Adipocyte (in vitro differentiated cells): ENCODE results near the gene HSD17B11.
"Not testable (repeated sequence)": the region's sequence is repeated elsewhere in the genome, so short reads cannot be mapped to it uniquely, and the experiment has no call there.

Experiments used
- DNase-seq: peaks from one replicate; pipeline ENCODE4 v3.0.0-alpha.2; 2015; ENCODE audit warnings: low read depth
- H3K27me3 ChIP-seq: replicated peaks from 2 replicates; pipeline ENCODE4 v1.7.0; 2013; ENCODE audit warnings: mild to moderate bottlenecking, low read length, moderate library complexity; ENCODE audit not compliant: control insufficient read depth, insufficient read depth
- H3K36me3 ChIP-seq: 2 replicates; pipeline ENCODE4 v1.7.0; 2013; ENCODE audit warnings: low read length, mild to moderate bottlenecking, moderate library complexity; ENCODE audit not compliant: control insufficient read depth, insufficient read depth, severe bottlenecking
- H3K4me1 ChIP-seq: 2 replicates; pipeline ENCODE4 v1.7.0; 2013; ENCODE audit warnings: mild to moderate bottlenecking, low read length, moderate library complexity; ENCODE audit not compliant: control insufficient read depth, insufficient read depth
- H3K4me3 ChIP-seq: 2 replicates; pipeline ENCODE4 v1.7.0; 2013; ENCODE audit warnings: mild to moderate bottlenecking, low read length, moderate library complexity
- H3K9ac ChIP-seq: 2 replicates; pipeline ENCODE4 v1.7.0; 2013; ENCODE audit warnings: mild to moderate bottlenecking, low read length, moderate library complexity
- H3K9me3 ChIP-seq: 2 replicates; pipeline ENCODE4 v1.7.0; 2013; ENCODE audit warnings: mild to moderate bottlenecking, low read length, moderate library complexity; ENCODE audit not compliant: control insufficient read depth

The HSD17B11 gene

GRCh38 chr4:87420276-87420830 lies 29.4 kb upstream of the HSD17B11 start:
- H3K36me3 ChIP-seq = no peaks in the 10 kb centered on the region
- no peaks in the 10 kb centered on the region for H3K27me3 ChIP-seq
- H3K9ac ChIP-seq = no peak overlapping the region
- H3K4me1 ChIP-seq = peaks cover 17% of the 10 kb centered on the region
- no peak overlapping the region for H3K4me3 ChIP-seq
- DNase-seq = no peak
- H3K9me3 ChIP-seq = no peaks in the 10 kb centered on the region

GRCh38 chr4:87419578-87420249 lies 28.7 kb upstream of the HSD17B11 start:
- no peaks in the 10 kb centered on the region for H3K9me3 ChIP-seq
- H3K4me1 ChIP-seq = peaks cover 17% of the 10 kb centered on the region
- no peak overlapping the region for H3K9ac ChIP-seq
- H3K36me3 ChIP-seq = no peaks in the 10 kb centered on the region
- no peak for DNase-seq
- no peak overlapping the region for H3K4me3 ChIP-seq
- no peaks in the 10 kb centered on the region for H3K27me3 ChIP-seq

- not testable (repeated sequence) for DNase-seq, H3K9me3 ChIP-seq, H3K27me3 ChIP-seq, H3K9ac ChIP-seq, H3K4me3 ChIP-seq, H3K36me3 ChIP-seq
- H3K4me1 ChIP-seq = peaks cover 10% of the 10 kb centered on the region
These were observed 27.4 kb upstream of the HSD17B11 start for GRCh38 chr4:87418410-87418809.

- Histone ChIP-seq H3K4me3 (no peak overlapping the region), H3K36me3 (no peaks in the 10 kb centered on the region), H3K9me3 (no peaks in the 10 kb centered on the region), H3K4me1 (peaks cover 5% of the 10 kb centered on the region), H3K27me3 (no peaks in the 10 kb centered on the region), H3K9ac (no peak overlapping the region)
- no peak for DNase-seq
These were observed 26.0 kb upstream of the HSD17B11 start for GRCh38 chr4:87416965-87417364.

GRCh38 chr4:87414816-87415215 lies 23.8 kb upstream of the HSD17B11 start:
- Histone ChIP-seq H3K4me3 (no peak overlapping the region), H3K4me1 (no peaks in the 10 kb centered on the region), H3K27me3 (no peaks in the 10 kb centered on the region), H3K36me3 (no peaks in the 10 kb centered on the region), H3K9ac (no peak overlapping the region), H3K9me3 (no peaks in the 10 kb centered on the region)
- DNase-seq = no peak

GRCh38 chr4:87410679-87411078 lies 19.7 kb upstream of the HSD17B11 start:
- Histone ChIP-seq H3K27me3 (no peaks in the 10 kb centered on the region), H3K4me3 (no peak overlapping the region), H3K4me1 (no peaks in the 10 kb centered on the region), H3K9me3 (no peaks in the 10 kb centered on the region), H3K9ac (no peak overlapping the region), H3K36me3 (no peaks in the 10 kb centered on the region)
- DNase-seq = peak; percentile 20

- H3K4me1 ChIP-seq = no peaks in the 10 kb centered on the region
- no peak overlapping the region for H3K4me3 ChIP-seq
- no peaks in the 10 kb centered on the region for H3K9me3 ChIP-seq
- H3K36me3 ChIP-seq = no peaks in the 10 kb centered on the region
- H3K9ac ChIP-seq = no peak overlapping the region
- H3K27me3 ChIP-seq = no peaks in the 10 kb centered on the region
- no peak for DNase-seq
These were observed 19.2 kb upstream of the HSD17B11 start for GRCh38 chr4:87410157-87410556.

GRCh38 chr4:87409420-87409939 lies 18.5 kb upstream of the HSD17B11 start:
- Histone ChIP-seq H3K4me3 (no peak overlapping the region), H3K27me3 (no peaks in the 10 kb centered on the region), H3K36me3 (no peaks in the 10 kb centered on the region), H3K4me1 (no peaks in the 10 kb centered on the region), H3K9ac (no peak overlapping the region), H3K9me3 (no peaks in the 10 kb centered on the region)
- DNase-seq = no peak

- H3K4me1 ChIP-seq, H3K4me3 ChIP-seq, H3K9me3 ChIP-seq, H3K27me3 ChIP-seq, H3K9ac ChIP-seq, H3K36me3 ChIP-seq, DNase-seq: not testable (repeated sequence)
These were observed 15.9 kb upstream of the HSD17B11 start for GRCh38 chr4:87406902-87407301.

GRCh38 chr4:87406462-87406861 lies 15.5 kb upstream of the HSD17B11 start:
- Histone ChIP-seq H3K4me3 (no peak overlapping the region), H3K36me3 (no peaks in the 10 kb centered on the region), H3K27me3 (no peaks in the 10 kb centered on the region), H3K4me1 (no peaks in the 10 kb centered on the region), H3K9me3 (peaks cover 5% of the 10 kb centered on the region), H3K9ac (no peak overlapping the region)
- no peak for DNase-seq

GRCh38 chr4:87405211-87405820 lies 14.3 kb upstream of the HSD17B11 start:
- no peak overlapping the region for H3K9ac ChIP-seq
- DNase-seq = no peak
- no peaks in the 10 kb centered on the region for H3K36me3 ChIP-seq
- H3K27me3 ChIP-seq = no peaks in the 10 kb centered on the region
- H3K4me3 ChIP-seq = no peak overlapping the region
- no peaks in the 10 kb centered on the region for H3K4me1 ChIP-seq
- H3K9me3 ChIP-seq = peaks cover 5% of the 10 kb centered on the region
